Loucy (cell line): Measurements from ENCODE around the gene CLNK.

ENCODE experiments used
- H2AFZ ChIP-seq: fragments of 200-600 bp; sonication (generic); 2 replicates; pipeline ENCODE4 v1.6.0; 2016; ENCODE audit warnings: antibody characterized with exemption, mild to moderate bottlenecking, low read length, moderate library complexity
- H3F3A ChIP-seq: fragments of 200-600 bp; 2 replicates; pipeline ENCODE4 v1.6.0; 2016; ENCODE audit warnings: antibody characterized with exemption, low read depth, mild to moderate bottlenecking
- H3K27me3 ChIP-seq: fragments of 200-600 bp; sonication (generic); 2 replicates; pipeline ENCODE4 v1.6.1; 2014; ENCODE audit warnings: low read length, mild to moderate bottlenecking; ENCODE audit not compliant: insufficient read depth, poor library complexity, severe bottlenecking
- H3K36me3 ChIP-seq: fragments of 200-600 bp; sonication (generic); 2 replicates; pipeline ENCODE4 v1.6.1; 2016; ENCODE audit warnings: low read length; ENCODE audit not compliant: insufficient read depth
- H3K4me1 ChIP-seq: fragments of 200-600 bp; sonication (generic); 2 replicates; pipeline ENCODE4 v1.5.1; 2014; ENCODE audit warnings: low read length, mild to moderate bottlenecking; ENCODE audit not compliant: insufficient read depth, poor library complexity, severe bottlenecking
- H3K4me2 ChIP-seq: fragments of 200-600 bp; sonication (generic); 2 replicates; pipeline ENCODE4 v1.6.0; 2014; ENCODE audit warnings: antibody characterized with exemption, low read length, low read depth, mild to moderate bottlenecking; ENCODE audit not compliant: poor library complexity, severe bottlenecking
- H3K4me3 ChIP-seq: fragments of 200-600 bp; sonication (generic); 2 replicates; pipeline ENCODE4 v1.5.1; 2014; ENCODE audit warnings: low read length, mild to moderate bottlenecking, mixed read lengths; ENCODE audit not compliant: poor library complexity, severe bottlenecking
- H3K79me2 ChIP-seq: fragments of 200-600 bp; sonication (generic); 2 replicates; pipeline ENCODE4 v1.6.1; 2014; ENCODE audit warnings: low read length; ENCODE audit not compliant: insufficient read depth
- H3K9ac ChIP-seq: fragments of 200-600 bp; sonication (generic); 2 replicates; pipeline ENCODE4 v1.6.0; 2014; ENCODE audit warnings: mild to moderate bottlenecking, low read depth, low read length, moderate library complexity; ENCODE audit not compliant: poor library complexity, severe bottlenecking
- H3K9me2 ChIP-seq: fragments of 200-600 bp; sonication (generic); replicated peaks from 2 replicates; pipeline ENCODE4 v1.6.1; 2016; ENCODE audit warnings: low read depth, low read length, mixed read lengths
- H3K9me3 ChIP-seq: fragments of 200-600 bp; sonication (generic); 2 replicates; pipeline ENCODE4 v1.6.1; 2014; ENCODE audit warnings: mild to moderate bottlenecking, antibody characterized with exemption, low read length, low read depth; ENCODE audit not compliant: insufficient read depth
- H4K20me1 ChIP-seq: fragments of 200-600 bp; sonication (generic); 2 replicates; pipeline ENCODE4 v1.6.0; 2014; ENCODE audit warnings: antibody characterized with exemption, low read length, mild to moderate bottlenecking; ENCODE audit not compliant: insufficient read depth, poor library complexity, severe bottlenecking
- EZH2phosphoT487 ChIP-seq: fragments of 200-600 bp; IDR thresholded peaks from 2 replicates; pipeline ENCODE4 v1.6.1; 2018; ENCODE audit warnings: antibody characterized with exemption, mild to moderate bottlenecking, moderate library complexity, borderline replicate concordance
- TF ChIP-seq, protein P1 (sequence below): fragments of 200-600 bp; sonication (generic); conservative IDR thresholded peaks from 2 replicates; pipeline ENCODE4 v1.5.1; 2014; ENCODE audit warnings: mild to moderate bottlenecking, antibody characterized with exemption, low read length

The CLNK gene

GRCh38 chr4:10524196-10524833 lies 160.3 kb downstream of the CLNK start:
- H3K9ac ChIP-seq = no peak overlapping the region
- no peaks in the 10 kb centered on the region for H3F3A ChIP-seq
- H3K27me3 ChIP-seq = no peaks in the 10 kb centered on the region
- no peak overlapping the region for H3K4me3 ChIP-seq
- no peak overlapping the region for H3K4me2 ChIP-seq
- no peaks in the 10 kb centered on the region for H3K36me3 ChIP-seq
- no peaks in the 10 kb centered on the region for H4K20me1 ChIP-seq
- no peaks in the 10 kb centered on the region for H3K4me1 ChIP-seq
- no peak overlapping the region for H2AFZ ChIP-seq
- H3K9me3 ChIP-seq = no peaks in the 10 kb centered on the region
- H3K79me2 ChIP-seq = no peaks in the 10 kb centered on the region
- TF ChIP-seq EZH2phosphoT487 = no peak
- TF ChIP-seq, protein P1, sequence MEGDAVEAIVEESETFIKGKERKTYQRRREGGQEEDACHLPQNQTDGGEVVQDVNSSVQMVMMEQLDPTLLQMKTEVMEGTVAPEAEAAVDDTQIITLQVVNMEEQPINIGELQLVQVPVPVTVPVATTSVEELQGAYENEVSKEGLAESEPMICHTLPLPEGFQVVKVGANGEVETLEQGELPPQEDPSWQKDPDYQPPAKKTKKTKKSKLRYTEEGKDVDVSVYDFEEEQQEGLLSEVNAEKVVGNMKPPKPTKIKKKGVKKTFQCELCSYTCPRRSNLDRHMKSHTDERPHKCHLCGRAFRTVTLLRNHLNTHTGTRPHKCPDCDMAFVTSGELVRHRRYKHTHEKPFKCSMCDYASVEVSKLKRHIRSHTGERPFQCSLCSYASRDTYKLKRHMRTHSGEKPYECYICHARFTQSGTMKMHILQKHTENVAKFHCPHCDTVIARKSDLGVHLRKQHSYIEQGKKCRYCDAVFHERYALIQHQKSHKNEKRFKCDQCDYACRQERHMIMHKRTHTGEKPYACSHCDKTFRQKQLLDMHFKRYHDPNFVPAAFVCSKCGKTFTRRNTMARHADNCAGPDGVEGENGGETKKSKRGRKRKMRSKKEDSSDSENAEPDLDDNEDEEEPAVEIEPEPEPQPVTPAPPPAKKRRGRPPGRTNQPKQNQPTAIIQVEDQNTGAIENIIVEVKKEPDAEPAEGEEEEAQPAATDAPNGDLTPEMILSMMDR = no peak
- H3K9me2 ChIP-seq = no peaks in the 10 kb centered on the region

DNA sequence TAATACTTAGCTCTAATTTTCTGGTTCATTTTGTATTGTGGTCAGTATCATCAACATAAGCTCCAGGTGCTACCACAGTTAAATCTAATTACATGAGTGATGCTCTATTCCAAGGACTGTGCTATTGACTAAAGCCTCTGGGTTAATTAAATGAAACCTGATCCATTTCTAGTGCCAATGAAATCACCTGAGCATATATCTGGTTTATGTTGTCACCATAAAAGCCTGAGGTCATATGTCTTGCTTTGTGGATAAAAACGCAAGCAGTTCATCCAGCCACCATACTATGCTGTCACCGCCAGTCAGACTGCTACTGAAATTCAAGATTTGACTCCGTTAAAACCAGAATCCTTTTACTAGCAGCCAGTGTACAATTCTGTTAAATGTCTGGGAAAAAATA lies 163.1 kb downstream of the CLNK start:
- H3K9me2 ChIP-seq = no peaks in the 10 kb centered on the region
- no peak overlapping the region for H2AFZ ChIP-seq
- H3K79me2 ChIP-seq = no peaks in the 10 kb centered on the region
- no peaks in the 10 kb centered on the region for H3K36me3 ChIP-seq
- TF ChIP-seq, protein P1 = no peak
- TF ChIP-seq EZH2phosphoT487 = no peak
- no peaks in the 10 kb centered on the region for H4K20me1 ChIP-seq
- H3F3A ChIP-seq = no peaks in the 10 kb centered on the region
- H3K4me3 ChIP-seq = no peak overlapping the region
- H3K27me3 ChIP-seq = no peaks in the 10 kb centered on the region
- no peak overlapping the region for H3K4me2 ChIP-seq
- H3K9ac ChIP-seq = no peak overlapping the region
- H3K4me1 ChIP-seq = no peaks in the 10 kb centered on the region
- H3K9me3 ChIP-seq = no peaks in the 10 kb centered on the region

GRCh38 chr4:10509733-10510132 lies 174.8 kb downstream of the CLNK start:
- peaks cover 2% of the 10 kb centered on the region for H3K4me1 ChIP-seq
- H3F3A ChIP-seq = no peaks in the 10 kb centered on the region
- H2AFZ ChIP-seq = no peak overlapping the region
- no peaks in the 10 kb centered on the region for H3K27me3 ChIP-seq
- H3K79me2 ChIP-seq = no peaks in the 10 kb centered on the region
- no peaks in the 10 kb centered on the region for H3K9me2 ChIP-seq
- no peaks in the 10 kb centered on the region for H4K20me1 ChIP-seq
- no peaks in the 10 kb centered on the region for H3K36me3 ChIP-seq
- no peak overlapping the region for H3K4me3 ChIP-seq
- no peak overlapping the region for H3K4me2 ChIP-seq
- TF ChIP-seq EZH2phosphoT487 = no peak
- TF ChIP-seq, protein P1 = no peak
- peaks cover 7% of the 10 kb centered on the region; the same call in 1 of the 2 replicates for H3K9me3 ChIP-seq
- H3K9ac ChIP-seq = no peak overlapping the region
